H9 (cell line): ENCODE data around the gene GLRX3. TPM values are rescaled to one million over a fixed set of nuclear protein-coding genes. Genes with fewer than 3 reads are reported as not detected.

Source experiments
- DNase-seq: peaks from one replicate; pipeline ENCODE4 v3.0.0-alpha.2; 2017
- H2AFZ ChIP-seq: one replicate; pipeline ENCODE4 v1.6.1; 2013; ENCODE audit warnings: mild to moderate bottlenecking, low read length, control low read depth, moderate library complexity
- H2AK5ac ChIP-seq: 2 replicates; pipeline ENCODE4 v1.6.1; 2013; ENCODE audit warnings: low read length, control low read depth, mixed read lengths; ENCODE audit not compliant: insufficient read length
- H2BK120ac ChIP-seq: one replicate; pipeline ENCODE4 v1.6.1; 2013; ENCODE audit warnings: low read depth, mild to moderate bottlenecking, low read length, control low read depth, inconsistent platforms; ENCODE audit not compliant: poor library complexity, severe bottlenecking
- H2BK12ac ChIP-seq: 2 replicates; pipeline ENCODE4 v1.6.1; 2013; ENCODE audit warnings: low read length, control low read depth, mixed read lengths, low read depth; ENCODE audit not compliant: insufficient read length
- H2BK15ac ChIP-seq: 2 replicates; pipeline ENCODE4 v1.6.1; 2013; ENCODE audit warnings: low read depth, low read length, control low read depth
- H2BK20ac ChIP-seq: one replicate; pipeline ENCODE4 v1.6.1; 2013; ENCODE audit warnings: low read depth, mild to moderate bottlenecking, low read length, control low read depth, inconsistent platforms; ENCODE audit not compliant: poor library complexity, severe bottlenecking
- H2BK5ac ChIP-seq: 2 replicates; pipeline ENCODE4 v1.6.1; 2013; ENCODE audit warnings: low read length, control low read depth, mixed read lengths; ENCODE audit not compliant: insufficient read length
- H3K14ac ChIP-seq: 2 replicates; pipeline ENCODE4 v1.6.1; 2013; ENCODE audit warnings: low read length, control low read depth; ENCODE audit not compliant: insufficient read depth
- H3K18ac ChIP-seq: 2 replicates; pipeline ENCODE4 v1.6.1; 2013; ENCODE audit warnings: low read depth, mild to moderate bottlenecking, mixed read lengths, low read length, control low read depth; ENCODE audit not compliant: insufficient read length
- H3K23ac ChIP-seq: 2 replicates; pipeline ENCODE4 v1.6.1; 2013; ENCODE audit warnings: low read length, control low read depth, mixed read lengths, low read depth; ENCODE audit not compliant: insufficient read length
- H3K23me2 ChIP-seq: 2 replicates; pipeline ENCODE4 v1.6.1; 2013; ENCODE audit warnings: low read depth, mild to moderate bottlenecking, mixed read lengths, low read length, control low read depth; ENCODE audit not compliant: insufficient read length, poor library complexity, severe bottlenecking
- H3K27ac ChIP-seq: 2 replicates; pipeline ENCODE4 v1.5.1; 2013; ENCODE audit warnings: low read length, control low read depth, mixed read lengths, low read depth; ENCODE audit not compliant: insufficient read length
- H3K27me3 ChIP-seq: 2 replicates; pipeline ENCODE4 v1.6.1; 2013; ENCODE audit warnings: low read length, control low read depth, inconsistent platforms; ENCODE audit not compliant: insufficient read depth
- H3K4ac ChIP-seq: 2 replicates; pipeline ENCODE4 v1.6.1; 2013; ENCODE audit warnings: low read depth, mild to moderate bottlenecking, control low read depth, inconsistent platforms, low read length, moderate library complexity
- H3K4me1 ChIP-seq: 2 replicates; pipeline ENCODE4 v1.6.1; 2013; ENCODE audit warnings: low read length, control low read depth, inconsistent platforms; ENCODE audit not compliant: insufficient read depth
- H3K4me2 ChIP-seq: 2 replicates; pipeline ENCODE4 v1.6.1; 2013; ENCODE audit warnings: low read length, control low read depth, mixed read lengths; ENCODE audit not compliant: insufficient read length, insufficient read depth
- H3K56ac ChIP-seq: 2 replicates; pipeline ENCODE4 v1.6.1; 2013; ENCODE audit warnings: low read depth, mild to moderate bottlenecking, mixed read lengths, low read length, control low read depth; ENCODE audit not compliant: insufficient read length
- H3K79me1 ChIP-seq: 2 replicates; pipeline ENCODE4 v1.6.1; 2013; ENCODE audit warnings: low read depth, mild to moderate bottlenecking, moderate library complexity, low read length, control low read depth, inconsistent platforms; ENCODE audit not compliant: insufficient read depth, poor library complexity, severe bottlenecking
- H3K79me2 ChIP-seq: 2 replicates; pipeline ENCODE4 v1.6.1; 2013; ENCODE audit warnings: low read length, control low read depth, inconsistent platforms; ENCODE audit not compliant: insufficient read depth
- H3K9ac ChIP-seq: 2 replicates; pipeline ENCODE4 v1.6.1; 2013; ENCODE audit warnings: low read length, control low read depth, mixed read lengths; ENCODE audit not compliant: insufficient read length; ENCODE audit errors: extremely low read depth
- H3K9me3 ChIP-seq: one replicate; pipeline ENCODE4 v1.6.1; 2013; ENCODE audit warnings: low read depth, low read length, inconsistent platforms; ENCODE audit not compliant: control insufficient read depth
- H3T11ph ChIP-seq: one replicate; pipeline ENCODE4 v1.6.1; 2013; ENCODE audit warnings: mild to moderate bottlenecking, low read length, control low read depth, inconsistent platforms
- H4K20me1 ChIP-seq: one replicate; pipeline ENCODE4 v1.6.1; 2013; ENCODE audit not compliant: control insufficient read depth, insufficient read length, insufficient read depth
- H4K5ac ChIP-seq: 2 replicates; pipeline ENCODE4 v1.6.1; 2013; ENCODE audit warnings: low read depth, mild to moderate bottlenecking, mixed read lengths, low read length, control low read depth; ENCODE audit not compliant: insufficient read length
- H4K8ac ChIP-seq: replicated peaks from 2 replicates; pipeline ENCODE4 v1.6.1; 2013; ENCODE audit warnings: low read length, control low read depth, mixed read lengths, low read depth; ENCODE audit not compliant: insufficient read length
- H4K91ac ChIP-seq: 2 replicates; pipeline ENCODE4 v1.6.1; 2013; ENCODE audit warnings: low read depth, mild to moderate bottlenecking, moderate library complexity, mixed read lengths, low read length, control low read depth; ENCODE audit not compliant: insufficient read length
- H3K27ac Mint-ChIP-seq, 3 experiments: 2 replicates in 2 of 3; 3 replicates in 1 of 3; pipeline ENCODE4 v1.8.0; 2020 to 2021; ENCODE audit warnings: mixed read lengths in 3 of 3, mild to moderate bottlenecking in 1 of 3, moderate library complexity in 1 of 3
- H3K27me3 Mint-ChIP-seq: 2 replicates; pipeline ENCODE4 v1.8.0; 2021; ENCODE audit warnings: low read depth, mild to moderate bottlenecking, moderate library complexity, mixed read lengths
- H3K36me3 Mint-ChIP-seq, 3 experiments: 2 replicates in 2 of 3; 3 replicates in 1 of 3; pipeline ENCODE4 v1.8.0; 2020 to 2021; ENCODE audit warnings: low read depth in 3 of 3, mixed read lengths in 3 of 3; ENCODE audit not compliant: insufficient read depth in 1 of 3
- H3K4me1 Mint-ChIP-seq, 2 experiments: 2 replicates each; pipeline ENCODE4 v1.8.0; 2020; ENCODE audit warnings: mixed read lengths in 2 of 2
- H3K4me3 Mint-ChIP-seq, 2 experiments: 2 replicates in 1 of 2; 3 replicates in 1 of 2; pipeline ENCODE4 v1.8.0; 2020 to 2021; ENCODE audit warnings: mild to moderate bottlenecking in 2 of 2, mixed read lengths in 2 of 2, moderate library complexity in 1 of 2
- H3K9me3 Mint-ChIP-seq, 2 experiments: 2 replicates in 1 of 2; 3 replicates in 1 of 2; pipeline ENCODE4 v1.8.0; 2020; ENCODE audit warnings: mild to moderate bottlenecking in 2 of 2, mixed read lengths in 2 of 2, moderate library complexity in 1 of 2
- WGBS: extraction: QIAGEN DNeasy Blood & Tissue Kit; methylation state at CpG from one replicate; pipeline ENCODE4 v1.1.7; 2013; ENCODE audit warnings: missing lambda C conversion rate, low lambda C conversion rate, mixed read lengths; ENCODE audit not compliant: insufficient read length; ENCODE audit errors: extremely low coverage; 5-methylcytosine and 5-hydroxymethylcytosine counted together
- total RNA-seq: library from RNA; stranded (reverse); gene quantifications from 2 replicates; pipeline ENCODE4 v1.2.1, GENCODE V29; 2021
- TF ChIP-seq, protein P1 (sequence below): fragments of 200-600 bp; sonication (generic); conservative IDR thresholded peaks from 3 replicates; pipeline ENCODE4 v1.8.0; 2021; ENCODE audit warnings: antibody characterized with exemption, mild to moderate bottlenecking

The GLRX3 gene
- total RNA-seq, 1 experiment from 2014 or later: 139 TPM

DNA sequence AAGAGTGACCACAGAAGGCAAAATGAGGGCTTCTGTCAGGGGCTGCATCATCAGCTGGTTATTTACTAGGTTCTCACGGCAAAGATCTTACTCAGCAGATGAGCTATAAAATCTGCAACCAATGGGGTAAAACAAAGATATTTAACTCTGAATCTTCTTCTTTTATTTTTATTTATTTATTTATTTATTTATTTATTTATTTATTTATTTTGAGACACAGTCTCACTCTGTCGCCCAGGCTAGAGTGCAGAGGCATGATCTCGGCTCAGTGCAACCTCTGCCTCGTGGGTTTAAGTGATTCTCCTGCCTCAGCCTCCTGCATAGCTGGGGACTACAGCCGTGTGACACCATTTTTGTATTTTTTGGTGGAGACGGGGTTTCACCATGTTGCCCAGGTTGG is 36.8 kb upstream of the GLRX3 start:
- TF ChIP-seq, protein P1, sequence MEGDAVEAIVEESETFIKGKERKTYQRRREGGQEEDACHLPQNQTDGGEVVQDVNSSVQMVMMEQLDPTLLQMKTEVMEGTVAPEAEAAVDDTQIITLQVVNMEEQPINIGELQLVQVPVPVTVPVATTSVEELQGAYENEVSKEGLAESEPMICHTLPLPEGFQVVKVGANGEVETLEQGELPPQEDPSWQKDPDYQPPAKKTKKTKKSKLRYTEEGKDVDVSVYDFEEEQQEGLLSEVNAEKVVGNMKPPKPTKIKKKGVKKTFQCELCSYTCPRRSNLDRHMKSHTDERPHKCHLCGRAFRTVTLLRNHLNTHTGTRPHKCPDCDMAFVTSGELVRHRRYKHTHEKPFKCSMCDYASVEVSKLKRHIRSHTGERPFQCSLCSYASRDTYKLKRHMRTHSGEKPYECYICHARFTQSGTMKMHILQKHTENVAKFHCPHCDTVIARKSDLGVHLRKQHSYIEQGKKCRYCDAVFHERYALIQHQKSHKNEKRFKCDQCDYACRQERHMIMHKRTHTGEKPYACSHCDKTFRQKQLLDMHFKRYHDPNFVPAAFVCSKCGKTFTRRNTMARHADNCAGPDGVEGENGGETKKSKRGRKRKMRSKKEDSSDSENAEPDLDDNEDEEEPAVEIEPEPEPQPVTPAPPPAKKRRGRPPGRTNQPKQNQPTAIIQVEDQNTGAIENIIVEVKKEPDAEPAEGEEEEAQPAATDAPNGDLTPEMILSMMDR: no peak
- Histone ChIP-seq H3K9me3 (no peaks in the 10 kb centered on the region), H3K18ac (no peak overlapping the region), H3K27me3 (no peaks in the 10 kb centered on the region), H3K9ac (no peak overlapping the region), H3K79me2 (no peaks in the 10 kb centered on the region), H4K8ac (no peak overlapping the region), H3K23me2 (no peaks in the 10 kb centered on the region), H2BK15ac (no peak overlapping the region), H4K91ac (no peak overlapping the region), H3T11ph (no peak overlapping the region), H2BK5ac (no peak overlapping the region), H3K23ac (no peak overlapping the region), H3K4ac (no peak overlapping the region), H3K4me2 (no peak overlapping the region), H3K27ac (no peak overlapping the region), H2BK20ac (no peak overlapping the region), H4K5ac (no peak overlapping the region), H4K20me1 (no peaks in the 10 kb centered on the region), H3K14ac (no peak overlapping the region), H2BK120ac (no peak overlapping the region), H3K56ac (no peak overlapping the region), H3K79me1 (no peaks in the 10 kb centered on the region), H2AK5ac (no peak overlapping the region), H2BK12ac (no peak overlapping the region), H3K4me1 (no peaks in the 10 kb centered on the region), H2AFZ (no peak overlapping the region)
- no peaks in the 10 kb centered on the region for H3K4me1 Mint-ChIP-seq
- H3K27me3 Mint-ChIP-seq: 0 out of 2 replicates have a peak, but pooled peaks cover 2% of the 10 kb centered on the region
- H3K9me3 Mint-ChIP-seq: peaks cover 15 to 20% of the 10 kb centered on the region in 2 experiments
- no peak for DNase-seq
- no CpG with 5 or more reads among the region's 6 CpGs for WGBS
- no peak overlapping the region for H3K27ac Mint-ChIP-seq
- peaks cover 0 to 8% (median 5%) of the 10 kb centered on the region in 3 experiments; a peak in 4 of 7 replicates for H3K36me3 Mint-ChIP-seq
- H3K4me3 Mint-ChIP-seq: no peak overlapping the region
